ENCODE data around the gene TEX38. TPM values are rescaled to one million over a fixed set of nuclear protein-coding genes. Genes with fewer than 3 reads are reported as not detected.

The TEX38 gene
- total RNA-seq, 1 donor from 2014 or later: not detected

- Mint-ChIP-seq H3K27me3 (ENCODE audit: unreplicated experiment) (no peaks in the 10 kb centered on the region), H3K36me3 (ENCODE audit: low read depth, unreplicated experiment) (peaks cover 7% of the 10 kb centered on the region), H3K4me1 (ENCODE audit: unreplicated experiment) (no peaks in the 10 kb centered on the region), H3K4me3 (ENCODE audit: unreplicated experiment) (no peak overlapping the region), H3K27ac (ENCODE audit: unreplicated experiment) (no peak overlapping the region), H3K9me3 (ENCODE audit: unreplicated experiment) (no peaks in the 10 kb centered on the region)
- no peak for DNase-seq (ENCODE audit: low spot score)
- TF ChIP-seq CTCF (IDR thresholded peaks at IDR 0.05; ENCODE audit: unreplicated experiment): no peak
These were observed 40.9 kb upstream of the TEX38 start for GRCh38 chr1:46630719-46631118.

- no peak for DNase-seq (ENCODE audit: low spot score)
- TF ChIP-seq CTCF (IDR thresholded peaks at IDR 0.05; ENCODE audit: unreplicated experiment): no peak
- Mint-ChIP-seq H3K36me3 (ENCODE audit: low read depth, unreplicated experiment) (peaks cover 24% of the 10 kb centered on the region), H3K9me3 (ENCODE audit: unreplicated experiment) (no peaks in the 10 kb centered on the region), H3K27me3 (ENCODE audit: unreplicated experiment) (peaks cover 1% of the 10 kb centered on the region), H3K27ac (ENCODE audit: unreplicated experiment) (no peak overlapping the region), H3K4me3 (ENCODE audit: unreplicated experiment) (no peak overlapping the region), H3K4me1 (ENCODE audit: unreplicated experiment) (no peaks in the 10 kb centered on the region)
These were observed 36.4 kb upstream of the TEX38 start for GRCh38 chr1:46635205-46635604.

GRCh38 chr1:46637444-46638083, 34.1 kb upstream of the TEX38 start:
- Mint-ChIP-seq H3K4me3 (ENCODE audit: unreplicated experiment) (no peak overlapping the region), H3K27me3 (ENCODE audit: unreplicated experiment) (peaks cover 1% of the 10 kb centered on the region), H3K4me1 (ENCODE audit: unreplicated experiment) (no peaks in the 10 kb centered on the region), H3K9me3 (ENCODE audit: unreplicated experiment) (no peaks in the 10 kb centered on the region), H3K36me3 (ENCODE audit: low read depth, unreplicated experiment) (peaks cover 28% of the 10 kb centered on the region), H3K27ac (ENCODE audit: unreplicated experiment) (no peak overlapping the region)
- no peak for TF ChIP-seq CTCF (IDR thresholded peaks at IDR 0.05; ENCODE audit: unreplicated experiment)
- DNase-seq (ENCODE audit: low spot score): no peak

GRCh38 chr1:46638921-46639320, 32.7 kb upstream of the TEX38 start:
- peak overlapping the region; percentile 15 for H3K4me3 Mint-ChIP-seq (ENCODE audit: unreplicated experiment)
- DNase-seq (ENCODE audit: low spot score): no peak
- H3K4me1 Mint-ChIP-seq (ENCODE audit: unreplicated experiment): no peaks in the 10 kb centered on the region
- no peaks in the 10 kb centered on the region for H3K9me3 Mint-ChIP-seq (ENCODE audit: unreplicated experiment)
- H3K27me3 Mint-ChIP-seq (ENCODE audit: unreplicated experiment): peaks cover 1% of the 10 kb centered on the region
- TF ChIP-seq CTCF (IDR thresholded peaks at IDR 0.05; ENCODE audit: unreplicated experiment): no peak
- peak overlapping the region; percentile 6 for H3K27ac Mint-ChIP-seq (ENCODE audit: unreplicated experiment)
- H3K36me3 Mint-ChIP-seq (ENCODE audit: low read depth, unreplicated experiment): peaks cover 23% of the 10 kb centered on the region

- Mint-ChIP-seq H3K36me3 (ENCODE audit: low read depth, unreplicated experiment) (peaks cover 21% of the 10 kb centered on the region), H3K4me3 (ENCODE audit: unreplicated experiment) (no peak overlapping the region), H3K27me3 (ENCODE audit: unreplicated experiment) (peaks cover 1% of the 10 kb centered on the region), H3K27ac (ENCODE audit: unreplicated experiment) (peak overlapping the region; percentile 25), H3K9me3 (ENCODE audit: unreplicated experiment) (no peaks in the 10 kb centered on the region), H3K4me1 (ENCODE audit: unreplicated experiment) (no peaks in the 10 kb centered on the region)
- no peak for TF ChIP-seq CTCF (IDR thresholded peaks at IDR 0.05; ENCODE audit: unreplicated experiment)
- no peak for DNase-seq (ENCODE audit: low spot score)
These were observed 32.1 kb upstream of the TEX38 start for GRCh38 chr1:46639547-46639946.
